ENCODE measurements around the gene NPAS3.

The NPAS3 gene

DNA sequence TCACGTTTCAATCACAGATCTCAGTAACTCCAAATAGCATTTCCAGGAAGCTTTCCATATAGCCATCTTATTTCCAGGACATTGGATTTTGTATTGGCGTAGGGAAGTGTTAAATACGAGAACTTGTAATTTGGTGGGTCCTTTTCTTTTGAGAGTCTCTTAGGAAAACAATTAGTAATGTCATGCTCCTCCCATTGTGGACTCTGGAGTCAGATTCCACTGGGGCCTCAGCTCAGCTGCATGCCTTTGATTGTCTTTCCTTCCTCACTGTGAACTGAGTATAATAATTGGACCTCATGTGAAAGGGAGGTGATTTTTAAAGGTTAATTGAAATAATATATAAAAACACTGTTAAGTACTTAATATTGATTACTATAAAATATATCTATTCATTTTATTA lies 462.6 kb downstream of the NPAS3 start:
- Histone ChIP-seq H3K4me3 (ENCODE audit: low read depth, low read length) (no peak overlapping the region), H3K27ac (ENCODE audit: extremely low read depth, low read depth, low read length) (no peak overlapping the region), H3K36me3 (ENCODE audit: control insufficient read depth in 2 of 2, insufficient read depth in 1 of 2, low read length in 2 of 2) (no peaks in the 10 kb centered on the region), H3K9me3 (ENCODE audit: control insufficient read depth, insufficient read depth, low read depth, low read length) (peaks cover 9% of the 10 kb centered on the region; the same call in 1 of the 2 replicates), H3K4me1 (ENCODE audit: control insufficient read depth, insufficient read depth, low read length) (peaks cover 3% of the 10 kb centered on the region; the same call in 1 of the 2 replicates)
- POLR2A ChIA-PET = no interaction called here
- CTCF ChIA-PET = no interaction called here
- TF ChIP-seq, protein P1, sequence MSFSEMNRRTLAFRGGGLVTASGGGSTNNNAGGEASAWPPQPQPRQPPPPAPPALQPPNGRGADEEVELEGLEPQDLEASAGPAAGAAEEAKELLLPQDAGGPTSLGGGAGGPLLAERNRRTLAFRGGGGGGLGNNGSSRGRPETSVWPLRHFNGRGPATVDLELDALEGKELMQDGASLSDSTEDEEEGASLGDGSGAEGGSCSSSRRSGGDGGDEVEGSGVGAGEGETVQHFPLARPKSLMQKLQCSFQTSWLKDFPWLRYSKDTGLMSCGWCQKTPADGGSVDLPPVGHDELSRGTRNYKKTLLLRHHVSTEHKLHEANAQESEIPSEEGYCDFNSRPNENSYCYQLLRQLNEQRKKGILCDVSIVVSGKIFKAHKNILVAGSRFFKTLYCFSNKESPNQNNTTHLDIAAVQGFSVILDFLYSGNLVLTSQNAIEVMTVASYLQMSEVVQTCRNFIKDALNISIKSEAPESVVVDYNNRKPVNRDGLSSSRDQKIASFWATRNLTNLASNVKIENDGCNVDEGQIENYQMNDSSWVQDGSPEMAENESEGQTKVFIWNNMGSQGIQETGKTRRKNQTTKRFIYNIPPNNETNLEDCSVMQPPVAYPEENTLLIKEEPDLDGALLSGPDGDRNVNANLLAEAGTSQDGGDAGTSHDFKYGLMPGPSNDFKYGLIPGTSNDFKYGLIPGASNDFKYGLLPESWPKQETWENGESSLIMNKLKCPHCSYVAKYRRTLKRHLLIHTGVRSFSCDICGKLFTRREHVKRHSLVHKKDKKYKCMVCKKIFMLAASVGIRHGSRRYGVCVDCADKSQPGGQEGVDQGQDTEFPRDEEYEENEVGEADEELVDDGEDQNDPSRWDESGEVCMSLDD (tag by site-specific recombination; IDR thresholded peaks at IDR 0.05) = no peak
- TF ChIP-seq ZNF843 (tag by site-specific recombination; IDR thresholded peaks at IDR 0.05) (no peak), ZBTB48 (tag by site-specific recombination; IDR thresholded peaks at IDR 0.05) (no peak), ZNF169 (tag by site-specific recombination; IDR thresholded peaks at IDR 0.05) (no peak), ZNF529 (tag by site-specific recombination; IDR thresholded peaks at IDR 0.05; ENCODE audit: insufficient replicate concordance) (no peak), GFI1B (tag by site-specific recombination; IDR thresholded peaks at IDR 0.05) (no peak), ZNF391 (tag by site-specific recombination; IDR thresholded peaks at IDR 0.05; ENCODE audit: borderline replicate concordance, low read depth) (no peak), ZNF157 (tag by site-specific recombination; IDR thresholded peaks at IDR 0.05) (no peak), ZNF747 (tag by site-specific recombination; IDR thresholded peaks at IDR 0.05) (no peak), ZNF585B (tag by site-specific recombination; IDR thresholded peaks at IDR 0.05) (no peak), ZSCAN23 (tag by site-specific recombination; IDR thresholded peaks at IDR 0.05) (no peak), ZNF37A (tag by site-specific recombination; IDR thresholded peaks at IDR 0.05) (no peak), ZNF664 (tag by site-specific recombination; IDR thresholded peaks at IDR 0.05) (no peak), ZNF610 (tag by site-specific recombination; IDR thresholded peaks at IDR 0.05; ENCODE audit: borderline replicate concordance) (no peak), ZNF654 (tag by site-specific recombination; IDR thresholded peaks at IDR 0.05; ENCODE audit: low read depth) (no peak), ZNF623 (tag by site-specific recombination; IDR thresholded peaks at IDR 0.05) (no peak), ZNF629 (tag by site-specific recombination; IDR thresholded peaks at IDR 0.05) (no peak), SP7 (tag by site-specific recombination; IDR thresholded peaks at IDR 0.05) (no peak)
- TF ChIP-seq, protein P2, sequence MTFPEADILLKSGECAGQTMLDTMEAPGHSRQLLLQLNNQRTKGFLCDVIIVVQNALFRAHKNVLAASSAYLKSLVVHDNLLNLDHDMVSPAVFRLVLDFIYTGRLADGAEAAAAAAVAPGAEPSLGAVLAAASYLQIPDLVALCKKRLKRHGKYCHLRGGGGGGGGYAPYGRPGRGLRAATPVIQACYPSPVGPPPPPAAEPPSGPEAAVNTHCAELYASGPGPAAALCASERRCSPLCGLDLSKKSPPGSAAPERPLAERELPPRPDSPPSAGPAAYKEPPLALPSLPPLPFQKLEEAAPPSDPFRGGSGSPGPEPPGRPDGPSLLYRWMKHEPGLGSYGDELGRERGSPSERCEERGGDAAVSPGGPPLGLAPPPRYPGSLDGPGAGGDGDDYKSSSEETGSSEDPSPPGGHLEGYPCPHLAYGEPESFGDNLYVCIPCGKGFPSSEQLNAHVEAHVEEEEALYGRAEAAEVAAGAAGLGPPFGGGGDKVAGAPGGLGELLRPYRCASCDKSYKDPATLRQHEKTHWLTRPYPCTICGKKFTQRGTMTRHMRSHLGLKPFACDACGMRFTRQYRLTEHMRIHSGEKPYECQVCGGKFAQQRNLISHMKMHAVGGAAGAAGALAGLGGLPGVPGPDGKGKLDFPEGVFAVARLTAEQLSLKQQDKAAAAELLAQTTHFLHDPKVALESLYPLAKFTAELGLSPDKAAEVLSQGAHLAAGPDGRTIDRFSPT (tag by site-specific recombination; IDR thresholded peaks at IDR 0.05) = no peak
- TF ChIP-seq, protein P3, sequence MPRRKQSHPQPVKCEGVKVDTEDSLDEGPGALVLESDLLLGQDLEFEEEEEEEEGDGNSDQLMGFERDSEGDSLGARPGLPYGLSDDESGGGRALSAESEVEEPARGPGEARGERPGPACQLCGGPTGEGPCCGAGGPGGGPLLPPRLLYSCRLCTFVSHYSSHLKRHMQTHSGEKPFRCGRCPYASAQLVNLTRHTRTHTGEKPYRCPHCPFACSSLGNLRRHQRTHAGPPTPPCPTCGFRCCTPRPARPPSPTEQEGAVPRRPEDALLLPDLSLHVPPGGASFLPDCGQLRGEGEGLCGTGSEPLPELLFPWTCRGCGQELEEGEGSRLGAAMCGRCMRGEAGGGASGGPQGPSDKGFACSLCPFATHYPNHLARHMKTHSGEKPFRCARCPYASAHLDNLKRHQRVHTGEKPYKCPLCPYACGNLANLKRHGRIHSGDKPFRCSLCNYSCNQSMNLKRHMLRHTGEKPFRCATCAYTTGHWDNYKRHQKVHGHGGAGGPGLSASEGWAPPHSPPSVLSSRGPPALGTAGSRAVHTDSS (tag by site-specific recombination; IDR thresholded peaks at IDR 0.05) = no peak

DNA sequence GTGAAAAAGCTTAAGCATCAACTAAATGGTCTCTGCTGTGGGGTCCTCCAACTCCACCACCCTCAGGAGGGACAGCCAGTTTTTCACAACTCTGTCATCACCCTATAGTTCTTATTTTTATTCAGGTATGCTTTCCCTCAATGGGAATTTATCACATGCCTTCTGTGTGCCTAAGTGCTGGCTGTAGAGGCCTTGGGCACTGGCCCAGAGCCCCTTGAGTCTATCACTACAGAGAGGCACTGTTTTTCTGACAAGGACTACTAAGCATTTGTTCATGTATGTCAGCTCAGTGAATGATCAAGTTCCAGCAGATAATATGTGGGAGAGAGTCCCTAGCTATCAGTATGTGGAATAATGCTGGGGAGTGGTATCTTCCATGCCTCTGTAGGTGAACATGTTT lies 463.9 kb downstream of the NPAS3 start:
- TF ChIP-seq ZNF670 (tag by site-specific recombination; IDR thresholded peaks at IDR 0.05; ENCODE audit: low read depth) (no peak), EGR2 (tag by site-specific recombination; IDR thresholded peaks at IDR 0.05; ENCODE audit: low read depth) (no peak), YY2 (tag by site-specific recombination; IDR thresholded peaks at IDR 0.05) (no peak), OVOL3 (tag by site-specific recombination; IDR thresholded peaks at IDR 0.05) (no peak), ZNF354C (tag by site-specific recombination; IDR thresholded peaks at IDR 0.05; ENCODE audit: borderline replicate concordance, low read depth) (no peak), ZEB2 (tag by site-specific recombination; IDR thresholded peaks at IDR 0.05) (no peak), ZBTB8A (tag by site-specific recombination; IDR thresholded peaks at IDR 0.05) (no peak), TCF7L2 (IDR thresholded peaks at IDR 0.05; ENCODE audit: borderline replicate concordance, low read depth, low read length) (no peak)
- TF ChIP-seq, protein P4, sequence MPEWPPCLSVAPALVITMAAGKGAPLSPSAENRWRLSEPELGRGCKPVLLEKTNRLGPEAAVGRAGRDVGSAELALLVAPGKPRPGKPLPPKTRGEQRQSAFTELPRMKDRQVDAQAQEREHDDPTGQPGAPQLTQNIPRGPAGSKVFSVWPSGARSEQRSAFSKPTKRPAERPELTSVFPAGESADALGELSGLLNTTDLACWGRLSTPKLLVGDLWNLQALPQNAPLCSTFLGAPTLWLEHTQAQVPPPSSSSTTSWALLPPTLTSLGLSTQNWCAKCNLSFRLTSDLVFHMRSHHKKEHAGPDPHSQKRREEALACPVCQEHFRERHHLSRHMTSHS (tag by site-specific recombination; IDR thresholded peaks at IDR 0.05) = no peak
- TF ChIP-seq, protein P5, sequence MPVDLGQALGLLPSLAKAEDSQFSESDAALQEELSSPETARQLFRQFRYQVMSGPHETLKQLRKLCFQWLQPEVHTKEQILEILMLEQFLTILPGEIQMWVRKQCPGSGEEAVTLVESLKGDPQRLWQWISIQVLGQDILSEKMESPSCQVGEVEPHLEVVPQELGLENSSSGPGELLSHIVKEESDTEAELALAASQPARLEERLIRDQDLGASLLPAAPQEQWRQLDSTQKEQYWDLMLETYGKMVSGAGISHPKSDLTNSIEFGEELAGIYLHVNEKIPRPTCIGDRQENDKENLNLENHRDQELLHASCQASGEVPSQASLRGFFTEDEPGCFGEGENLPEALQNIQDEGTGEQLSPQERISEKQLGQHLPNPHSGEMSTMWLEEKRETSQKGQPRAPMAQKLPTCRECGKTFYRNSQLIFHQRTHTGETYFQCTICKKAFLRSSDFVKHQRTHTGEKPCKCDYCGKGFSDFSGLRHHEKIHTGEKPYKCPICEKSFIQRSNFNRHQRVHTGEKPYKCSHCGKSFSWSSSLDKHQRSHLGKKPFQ (tag by site-specific recombination; IDR thresholded peaks at IDR 0.05) = no peak
- ChIA-PET POLR2A (no interaction called here), CTCF (interaction anchor here (0.7 kb wide), 1 partner anchor 74 kb away, joined by 3 read pairs; no protein-coding TSS in a partner anchor)
- Histone ChIP-seq H3K4me1 (ENCODE audit: control insufficient read depth, insufficient read depth, low read length) (peaks cover 3% of the 10 kb centered on the region; the same call in 1 of the 2 replicates), H3K27ac (ENCODE audit: extremely low read depth, low read depth, low read length) (no peak overlapping the region), H3K4me3 (ENCODE audit: low read depth, low read length) (no peak overlapping the region), H3K9me3 (ENCODE audit: control insufficient read depth, insufficient read depth, low read depth, low read length) (peaks cover 9% of the 10 kb centered on the region; the same call in 1 of the 2 replicates), H3K36me3 (ENCODE audit: control insufficient read depth in 2 of 2, insufficient read depth in 1 of 2, low read length in 2 of 2) (no peaks in the 10 kb centered on the region)
